SK-N-SH (cell line): ENCODE results near the gene HDAC2.
"Not testable (repeated sequence)": the region's sequence is repeated elsewhere in the genome, so short reads cannot be mapped to it uniquely, and the experiment has no call there.

ENCODE experiments used
- EZH2phosphoT487 ChIP-seq: fragments of 200-600 bp; sonication (generic); IDR thresholded peaks from 2 replicates; pipeline ENCODE4 v1.6.1; 2017; ENCODE audit warnings: low read depth, mixed run types, mild to moderate bottlenecking, antibody characterized with exemption, moderate library complexity, borderline replicate concordance
- POLR2AphosphoS5 ChIP-seq: IDR thresholded peaks from 2 replicates; pipeline ENCODE4 v1.6.1; 2012; ENCODE audit warnings: low read depth, low read length
- SMC3 ChIP-seq: IDR thresholded peaks from 2 replicates; pipeline ENCODE4 v1.6.1; 2012; ENCODE audit warnings: low read depth, low read length, improper control_type of control experiment
- TAF1 ChIP-seq: IDR thresholded peaks from 2 replicates; pipeline ENCODE4 v1.6.1; 2012; ENCODE audit warnings: low read depth, mild to moderate bottlenecking, low read length, moderate library complexity, borderline replicate concordance
- TF ChIP-seq, protein P1 (sequence below): fragments of 200-600 bp; sonication (generic); IDR thresholded peaks from 2 replicates; pipeline ENCODE4 v1.6.1; 2017; ENCODE audit warnings: antibody characterized with exemption, mild to moderate bottlenecking, moderate library complexity
- TF ChIP-seq, protein P2 (sequence below): IDR thresholded peaks from 2 replicates; pipeline ENCODE4 v1.6.1; 2012; ENCODE audit warnings: mild to moderate bottlenecking, low read depth, low read length, moderate library complexity

DNA sequence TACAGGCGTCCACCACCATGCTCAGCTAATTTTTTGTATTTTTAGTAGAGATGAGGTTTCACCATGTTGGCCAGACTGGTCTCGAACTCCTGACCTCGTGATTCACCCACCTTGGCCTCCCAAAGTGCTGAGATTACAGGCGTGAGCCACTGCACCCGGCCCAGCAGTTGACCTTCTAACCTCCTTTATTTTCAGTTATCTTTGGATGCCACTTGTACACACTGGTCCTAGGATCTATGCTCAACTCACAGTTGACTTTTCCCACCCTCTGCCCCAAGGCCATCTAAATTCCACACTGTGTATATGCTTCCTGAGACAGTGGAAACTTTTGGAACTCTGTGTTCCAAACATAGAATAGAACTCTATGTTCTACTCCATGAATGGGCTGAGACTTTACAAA, 11.7 kb upstream of the HDAC2 start:
- TF ChIP-seq TAF1, POLR2AphosphoS5, EZH2phosphoT487, SMC3: not testable (repeated sequence)
- TF ChIP-seq, protein P1, sequence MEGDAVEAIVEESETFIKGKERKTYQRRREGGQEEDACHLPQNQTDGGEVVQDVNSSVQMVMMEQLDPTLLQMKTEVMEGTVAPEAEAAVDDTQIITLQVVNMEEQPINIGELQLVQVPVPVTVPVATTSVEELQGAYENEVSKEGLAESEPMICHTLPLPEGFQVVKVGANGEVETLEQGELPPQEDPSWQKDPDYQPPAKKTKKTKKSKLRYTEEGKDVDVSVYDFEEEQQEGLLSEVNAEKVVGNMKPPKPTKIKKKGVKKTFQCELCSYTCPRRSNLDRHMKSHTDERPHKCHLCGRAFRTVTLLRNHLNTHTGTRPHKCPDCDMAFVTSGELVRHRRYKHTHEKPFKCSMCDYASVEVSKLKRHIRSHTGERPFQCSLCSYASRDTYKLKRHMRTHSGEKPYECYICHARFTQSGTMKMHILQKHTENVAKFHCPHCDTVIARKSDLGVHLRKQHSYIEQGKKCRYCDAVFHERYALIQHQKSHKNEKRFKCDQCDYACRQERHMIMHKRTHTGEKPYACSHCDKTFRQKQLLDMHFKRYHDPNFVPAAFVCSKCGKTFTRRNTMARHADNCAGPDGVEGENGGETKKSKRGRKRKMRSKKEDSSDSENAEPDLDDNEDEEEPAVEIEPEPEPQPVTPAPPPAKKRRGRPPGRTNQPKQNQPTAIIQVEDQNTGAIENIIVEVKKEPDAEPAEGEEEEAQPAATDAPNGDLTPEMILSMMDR = not testable (repeated sequence)
- TF ChIP-seq, protein P2, sequence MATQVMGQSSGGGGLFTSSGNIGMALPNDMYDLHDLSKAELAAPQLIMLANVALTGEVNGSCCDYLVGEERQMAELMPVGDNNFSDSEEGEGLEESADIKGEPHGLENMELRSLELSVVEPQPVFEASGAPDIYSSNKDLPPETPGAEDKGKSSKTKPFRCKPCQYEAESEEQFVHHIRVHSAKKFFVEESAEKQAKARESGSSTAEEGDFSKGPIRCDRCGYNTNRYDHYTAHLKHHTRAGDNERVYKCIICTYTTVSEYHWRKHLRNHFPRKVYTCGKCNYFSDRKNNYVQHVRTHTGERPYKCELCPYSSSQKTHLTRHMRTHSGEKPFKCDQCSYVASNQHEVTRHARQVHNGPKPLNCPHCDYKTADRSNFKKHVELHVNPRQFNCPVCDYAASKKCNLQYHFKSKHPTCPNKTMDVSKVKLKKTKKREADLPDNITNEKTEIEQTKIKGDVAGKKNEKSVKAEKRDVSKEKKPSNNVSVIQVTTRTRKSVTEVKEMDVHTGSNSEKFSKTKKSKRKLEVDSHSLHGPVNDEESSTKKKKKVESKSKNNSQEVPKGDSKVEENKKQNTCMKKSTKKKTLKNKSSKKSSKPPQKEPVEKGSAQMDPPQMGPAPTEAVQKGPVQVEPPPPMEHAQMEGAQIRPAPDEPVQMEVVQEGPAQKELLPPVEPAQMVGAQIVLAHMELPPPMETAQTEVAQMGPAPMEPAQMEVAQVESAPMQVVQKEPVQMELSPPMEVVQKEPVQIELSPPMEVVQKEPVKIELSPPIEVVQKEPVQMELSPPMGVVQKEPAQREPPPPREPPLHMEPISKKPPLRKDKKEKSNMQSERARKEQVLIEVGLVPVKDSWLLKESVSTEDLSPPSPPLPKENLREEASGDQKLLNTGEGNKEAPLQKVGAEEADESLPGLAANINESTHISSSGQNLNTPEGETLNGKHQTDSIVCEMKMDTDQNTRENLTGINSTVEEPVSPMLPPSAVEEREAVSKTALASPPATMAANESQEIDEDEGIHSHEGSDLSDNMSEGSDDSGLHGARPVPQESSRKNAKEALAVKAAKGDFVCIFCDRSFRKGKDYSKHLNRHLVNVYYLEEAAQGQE = not testable (repeated sequence)
